A673 (cell line): ENCODE results near the gene CBX3.

ENCODE experiments used
- EZH2 ChIP-seq: fragments of 200-600 bp; sonication (generic); IDR thresholded peaks from 2 replicates; pipeline ENCODE4 v1.6.1; 2017; ENCODE audit warnings: borderline replicate concordance, low read depth, mild to moderate bottlenecking, mixed read lengths, antibody characterized with exemption, low read length; ENCODE audit not compliant: poor library complexity, severe bottlenecking
- TF ChIP-seq, protein P1 (sequence below): fragments of 300-800, 200-600 bp; sonication (generic); conservative IDR thresholded peaks from 2 replicates; pipeline ENCODE4 v1.5.1; 2017; ENCODE audit warnings: low read depth, mild to moderate bottlenecking, antibody characterized with exemption, low read length, moderate library complexity, mixed read lengths

DNA sequence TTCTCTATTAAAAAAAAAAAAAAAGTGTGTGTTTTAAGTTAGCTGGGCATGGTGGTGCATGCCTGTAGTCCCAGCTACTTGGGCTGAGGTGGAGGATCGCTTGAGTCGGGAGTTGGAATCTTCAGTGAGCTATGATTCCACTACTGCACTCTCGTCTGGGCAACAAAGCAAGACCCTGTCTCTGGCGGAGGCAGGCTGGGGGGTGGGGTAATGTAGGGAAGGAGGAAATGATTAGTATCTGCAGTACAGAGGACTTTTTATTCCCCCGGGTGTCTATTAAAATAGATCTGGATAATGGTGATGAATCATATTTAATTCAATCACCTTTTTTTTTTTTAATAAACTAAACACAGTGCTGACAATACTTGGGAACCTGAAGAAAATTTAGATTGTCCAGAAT, 6.5 kb downstream of the CBX3 start:
- TF ChIP-seq, protein P1, sequence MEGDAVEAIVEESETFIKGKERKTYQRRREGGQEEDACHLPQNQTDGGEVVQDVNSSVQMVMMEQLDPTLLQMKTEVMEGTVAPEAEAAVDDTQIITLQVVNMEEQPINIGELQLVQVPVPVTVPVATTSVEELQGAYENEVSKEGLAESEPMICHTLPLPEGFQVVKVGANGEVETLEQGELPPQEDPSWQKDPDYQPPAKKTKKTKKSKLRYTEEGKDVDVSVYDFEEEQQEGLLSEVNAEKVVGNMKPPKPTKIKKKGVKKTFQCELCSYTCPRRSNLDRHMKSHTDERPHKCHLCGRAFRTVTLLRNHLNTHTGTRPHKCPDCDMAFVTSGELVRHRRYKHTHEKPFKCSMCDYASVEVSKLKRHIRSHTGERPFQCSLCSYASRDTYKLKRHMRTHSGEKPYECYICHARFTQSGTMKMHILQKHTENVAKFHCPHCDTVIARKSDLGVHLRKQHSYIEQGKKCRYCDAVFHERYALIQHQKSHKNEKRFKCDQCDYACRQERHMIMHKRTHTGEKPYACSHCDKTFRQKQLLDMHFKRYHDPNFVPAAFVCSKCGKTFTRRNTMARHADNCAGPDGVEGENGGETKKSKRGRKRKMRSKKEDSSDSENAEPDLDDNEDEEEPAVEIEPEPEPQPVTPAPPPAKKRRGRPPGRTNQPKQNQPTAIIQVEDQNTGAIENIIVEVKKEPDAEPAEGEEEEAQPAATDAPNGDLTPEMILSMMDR: no peak
- no peak for TF ChIP-seq EZH2
